Retina (tissue), 1 donor: ENCODE data around the gene PLA2G2A.
"Not testable (repeated sequence)": the region's sequence is repeated elsewhere in the genome, so short reads cannot be mapped to it uniquely, and the experiment has no call there.

Source experiments
- DNase-seq: peaks from one replicate; pipeline ENCODE4 v3.0.0-alpha.2; 2016

PLA2G2A gene

DNA sequence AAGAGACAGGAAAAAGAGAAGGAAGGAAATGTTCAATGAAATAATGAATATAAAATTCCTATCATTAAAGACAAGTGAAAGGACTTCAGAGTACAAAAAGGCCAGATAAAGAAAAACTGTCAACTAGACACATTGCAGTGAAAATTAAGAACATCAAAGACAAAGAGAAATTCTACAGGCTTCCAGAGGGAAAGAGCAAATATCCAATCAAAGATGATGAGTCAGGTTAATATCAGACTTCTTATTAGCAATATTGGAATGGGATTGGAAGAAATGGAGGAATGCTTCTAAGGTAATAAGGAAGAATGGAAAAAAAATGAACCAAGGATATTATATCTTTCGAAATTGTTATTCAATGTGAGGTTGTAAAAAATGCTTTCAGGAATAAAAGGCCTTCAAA is 7.8 kb downstream of the PLA2G2A start:
- DNase-seq: no peak

DNA sequence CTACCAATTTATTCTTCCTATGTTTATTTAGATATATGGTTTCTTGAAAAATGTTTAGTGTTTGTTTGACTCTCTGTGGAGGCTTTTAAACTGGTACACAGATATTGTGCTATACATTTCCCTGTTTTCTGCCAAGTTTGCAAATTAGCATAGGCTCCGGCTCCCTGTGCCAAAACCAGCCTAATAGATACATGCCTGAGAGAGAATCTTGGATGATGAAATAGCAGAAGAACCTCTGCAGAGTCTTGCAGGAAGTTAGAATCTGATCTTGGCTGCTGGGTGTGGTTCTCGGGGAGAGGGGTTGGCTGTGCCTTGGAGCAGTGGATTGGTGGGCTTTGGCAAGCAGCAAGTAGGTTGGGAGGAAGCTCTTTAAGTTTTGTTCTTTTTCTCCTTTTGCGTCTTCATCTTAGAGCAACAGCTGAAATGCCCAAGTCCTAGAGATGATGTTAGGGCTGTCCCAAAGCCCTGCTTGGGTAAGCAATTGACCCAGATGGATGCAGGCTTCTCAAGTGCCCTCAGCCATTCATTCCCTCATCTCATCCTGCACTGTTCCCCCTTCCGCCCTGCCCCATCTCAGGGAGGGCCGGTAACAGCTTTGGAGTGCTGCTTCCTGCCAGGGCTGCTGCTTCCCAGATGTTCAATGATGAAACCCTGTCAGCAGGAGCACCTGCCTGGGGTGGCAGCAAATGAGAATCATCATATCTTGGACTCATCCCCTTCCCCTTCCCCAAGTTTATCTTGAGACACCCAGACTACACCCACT is 9.3 kb downstream of the PLA2G2A start:
- DNase-seq: no peak

DNA sequence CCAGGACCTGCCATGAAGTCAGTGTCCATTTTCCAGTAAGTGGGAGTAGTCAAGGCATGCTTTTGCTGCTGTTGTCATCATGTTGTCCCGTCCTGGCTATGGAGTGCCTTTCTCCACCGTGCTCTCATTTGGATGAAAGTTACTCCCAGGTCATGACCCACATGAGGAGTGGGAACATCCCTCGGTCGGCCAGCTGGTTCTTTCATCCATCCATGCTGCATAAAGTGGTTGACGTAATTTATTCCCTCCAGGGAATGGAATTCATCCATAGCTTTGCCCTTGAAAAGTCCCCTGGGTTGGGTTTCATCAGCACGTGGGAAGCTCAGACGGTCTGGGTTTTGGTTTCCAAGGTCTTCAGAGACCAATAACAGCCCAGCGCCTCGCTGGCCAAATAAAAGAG is 11.6 kb downstream of the PLA2G2A start:
- peak; percentile 42 for DNase-seq

- DNase-seq: no peak
These were observed 14.9 kb downstream of the PLA2G2A start for GRCh38 chr1:19964542-19964941.

- DNase-seq: no peak
These were observed 15.8 kb downstream of the PLA2G2A start for GRCh38 chr1:19963636-19964035.

DNA sequence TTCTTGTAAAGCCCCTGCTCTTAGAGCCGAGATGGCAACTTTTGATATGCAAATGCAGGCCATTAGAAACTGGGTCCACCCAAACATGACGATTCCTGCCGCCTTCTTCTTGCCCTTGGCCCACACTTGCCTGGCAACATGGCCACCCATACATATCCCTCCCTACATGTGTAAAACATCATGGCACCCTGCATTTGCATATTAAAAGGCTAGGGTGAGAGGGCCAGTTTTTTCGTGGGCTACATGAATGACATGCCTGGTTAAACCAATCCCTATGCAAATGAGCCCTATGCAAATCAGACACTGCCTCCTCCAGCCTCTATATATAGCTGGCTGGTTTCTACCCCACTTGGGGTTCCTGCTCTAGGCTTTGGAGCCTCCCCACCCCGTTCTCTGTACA is 18.8 kb downstream of the PLA2G2A start:
- no peak for DNase-seq

DNA sequence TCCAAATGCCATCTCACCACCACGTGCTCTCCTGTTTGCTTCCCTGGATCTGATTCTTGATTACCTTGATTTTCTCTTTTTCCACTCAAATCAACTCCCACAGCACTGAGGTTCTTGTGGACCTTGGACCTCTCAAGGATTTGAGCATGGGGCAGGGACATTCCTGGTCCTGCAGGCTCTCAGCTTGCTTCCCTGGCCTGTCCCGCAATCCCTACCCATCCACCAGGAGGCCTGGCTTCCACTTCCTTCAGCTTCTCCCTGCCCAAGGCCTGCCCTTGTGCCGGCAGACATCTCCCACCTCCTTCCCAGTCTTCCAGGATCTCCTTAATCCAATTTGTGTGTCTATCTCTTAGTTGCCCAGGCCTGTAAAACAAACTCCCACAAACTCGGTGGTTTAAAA is 21.6 kb downstream of the PLA2G2A start:
- no peak for DNase-seq

DNA sequence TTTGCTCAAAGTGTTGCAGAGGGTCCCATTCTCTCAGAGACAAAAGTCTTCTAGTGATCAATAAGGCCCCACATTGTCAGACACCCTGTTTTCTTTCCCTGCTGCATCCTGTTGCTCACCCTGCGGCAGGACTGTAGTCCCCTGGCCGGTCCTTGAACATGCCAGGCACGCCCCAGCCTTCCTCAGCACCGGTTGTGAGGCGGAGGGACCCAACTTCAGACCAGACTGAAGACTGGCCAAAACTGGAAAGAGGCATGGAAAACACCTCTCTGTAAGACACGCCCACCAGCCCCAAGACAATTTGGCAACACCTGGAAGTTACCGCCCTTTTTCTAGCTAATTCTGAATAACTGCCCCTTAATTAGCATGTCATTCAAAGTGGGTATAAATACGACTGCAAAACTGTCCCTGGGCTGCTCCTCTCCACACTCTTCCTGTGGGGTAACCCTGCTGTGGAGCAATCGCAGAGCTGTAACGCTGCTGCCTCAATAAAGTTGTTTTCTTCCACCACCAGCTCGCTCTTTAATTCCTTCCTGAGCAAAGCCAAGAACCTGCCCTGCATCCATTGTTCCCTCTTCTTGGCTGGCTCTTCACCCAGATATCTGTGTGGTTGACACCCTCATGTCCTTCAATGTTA is 23.8 kb downstream of the PLA2G2A start:
- DNase-seq: no peak

DNA sequence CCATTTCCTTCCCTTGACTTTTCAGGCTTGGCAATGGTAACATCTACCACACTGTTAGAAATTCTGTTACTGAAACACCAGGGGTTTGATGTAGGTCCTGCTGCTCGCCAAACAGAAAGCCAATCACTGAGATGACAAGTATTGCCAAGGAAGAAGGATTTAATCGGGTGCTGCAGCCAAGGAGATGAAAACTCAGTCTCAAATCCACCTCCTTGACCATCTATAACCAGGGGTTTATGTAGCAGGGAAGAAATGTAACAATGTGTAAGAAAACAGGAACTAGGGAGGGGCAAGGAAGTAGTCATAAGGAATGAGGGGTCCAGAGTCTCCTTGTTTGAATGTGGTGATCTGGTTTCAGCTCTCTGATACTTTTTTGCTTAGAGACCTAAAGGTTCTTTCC is 25.4 kb downstream of the PLA2G2A start:
- DNase-seq: no peak

DNA sequence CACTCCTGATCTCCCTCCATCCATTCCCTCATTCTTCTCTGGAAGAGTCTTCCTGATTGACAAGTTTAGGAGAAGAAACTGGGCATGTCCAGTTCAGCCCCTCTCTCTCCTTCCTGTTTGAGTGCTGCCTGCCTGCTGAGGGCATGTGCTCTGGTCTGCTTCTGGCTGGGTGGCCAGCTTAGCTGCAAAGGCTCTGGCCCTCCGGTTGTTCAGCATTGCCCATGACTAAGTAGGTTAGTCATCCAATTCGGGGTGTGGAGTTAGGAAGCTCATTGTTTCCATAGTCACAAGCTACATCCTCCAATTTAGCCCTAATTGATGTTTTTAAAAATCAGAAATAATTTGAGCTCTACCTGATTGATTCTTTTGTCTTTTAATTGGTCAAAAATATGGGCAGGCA is 30.4 kb downstream of the PLA2G2A start:
- DNase-seq: no peak

GRCh38 chr1:19946971-19947370 is 32.4 kb downstream of the PLA2G2A start:
- DNase-seq: no peak

GRCh38 chr1:19946331-19946751 is 33.1 kb downstream of the PLA2G2A start:
- no peak for DNase-seq

GRCh38 chr1:19945914-19946313 is 33.5 kb downstream of the PLA2G2A start:
- DNase-seq: no peak

- DNase-seq: no peak
These were observed 36.8 kb downstream of the PLA2G2A start for GRCh38 chr1:19942657-19943056.

DNA sequence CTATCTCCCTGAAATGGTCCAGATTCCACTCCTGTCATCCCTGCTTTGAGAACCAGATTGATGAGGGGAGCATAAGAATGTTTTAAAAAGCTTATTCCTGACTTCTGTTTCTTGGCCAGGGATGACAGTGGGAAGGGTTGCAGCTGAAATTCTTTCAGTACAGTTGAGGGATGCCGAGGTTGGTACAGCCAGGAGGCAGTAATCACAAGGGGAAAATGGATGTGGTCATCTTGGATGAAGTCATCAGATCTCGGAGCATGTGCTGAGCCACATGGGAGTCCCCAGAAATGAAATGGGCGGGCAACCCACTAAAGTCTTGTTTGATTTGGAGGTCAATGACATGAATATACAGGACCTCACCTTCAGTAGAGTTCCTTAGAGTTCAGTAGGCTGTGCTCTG is 37.3 kb downstream of the PLA2G2A start:
- DNase-seq: no peak

DNA sequence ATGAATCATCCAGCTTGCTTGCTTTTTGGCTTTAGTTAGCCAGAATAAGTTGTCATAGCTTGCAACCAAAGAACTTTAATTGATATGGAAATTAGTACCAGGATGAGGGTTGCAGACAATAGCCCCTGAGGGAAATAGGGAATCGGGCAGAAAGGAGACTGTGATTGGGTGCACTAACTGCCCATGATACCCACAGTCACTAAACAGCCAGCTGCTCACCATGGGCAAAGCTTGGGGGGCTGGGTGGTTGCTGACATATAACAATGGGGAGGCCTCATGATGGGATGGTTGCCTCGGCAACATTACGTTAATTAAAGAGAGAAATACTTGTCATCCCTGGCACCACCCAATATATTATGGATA is 38.2 kb downstream of the PLA2G2A start:
- DNase-seq: no peak

GRCh38 chr1:19940486-19941205 is 38.8 kb downstream of the PLA2G2A start:
- no peak for DNase-seq

DNA sequence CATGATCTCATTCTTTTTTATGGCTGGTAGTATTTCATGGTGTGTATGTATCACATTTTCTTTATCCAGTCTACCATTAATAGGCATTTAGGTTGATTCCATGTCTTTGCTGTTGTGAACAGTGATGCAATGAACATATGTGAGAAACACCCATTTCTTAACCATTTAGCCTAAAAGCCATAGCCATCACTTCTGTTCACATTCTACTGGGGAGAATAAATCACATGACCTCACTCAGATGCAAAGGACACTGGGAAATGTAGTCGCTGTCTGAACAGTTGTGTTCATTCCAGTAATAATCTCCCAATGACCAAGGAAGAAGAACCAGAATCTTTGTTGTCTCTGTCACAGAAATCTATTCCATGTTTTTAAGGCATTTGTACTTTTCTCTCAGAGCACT is 40.9 kb downstream of the PLA2G2A start:
- DNase-seq: no peak

- DNase-seq: no peak
These were observed 43.2 kb downstream of the PLA2G2A start for GRCh38 chr1:19936061-19936750.

DNA sequence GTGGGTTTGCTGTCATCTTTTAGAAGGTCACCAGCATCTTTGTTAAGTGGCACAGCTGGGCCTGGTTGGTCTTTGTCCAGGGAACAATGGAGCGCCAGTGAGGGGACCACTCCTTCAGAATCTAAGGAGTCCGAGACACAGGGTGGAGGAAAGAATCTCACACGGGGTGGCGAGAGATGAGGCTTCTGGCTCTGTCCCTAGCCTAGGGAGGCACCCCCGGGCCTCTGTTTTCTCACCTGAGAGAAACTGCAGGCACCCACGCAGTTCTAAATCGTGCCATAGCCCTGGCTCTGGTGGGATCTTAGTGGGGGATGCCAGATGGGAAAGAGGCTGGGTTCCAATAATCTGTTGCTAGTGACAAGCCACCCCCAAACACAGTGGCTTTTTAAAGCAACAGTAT is 45.1 kb downstream of the PLA2G2A start:
- DNase-seq: no peak

DNA sequence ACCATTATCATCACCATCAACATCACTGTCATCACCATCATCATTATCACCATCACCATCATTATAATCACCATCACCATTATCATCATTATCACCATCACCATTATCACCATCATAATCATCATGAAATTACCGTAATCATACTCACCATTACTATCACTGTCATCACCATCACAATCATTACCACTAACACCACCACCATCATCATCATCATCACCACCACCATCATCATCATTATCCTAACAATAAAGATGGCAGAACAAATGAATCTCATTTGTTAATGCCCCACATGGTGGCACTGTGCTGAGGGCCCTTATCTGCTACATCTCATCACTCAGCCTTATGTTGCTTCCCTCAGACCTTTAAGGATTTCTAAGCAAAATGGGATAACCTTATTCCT is 46.6 kb downstream of the PLA2G2A start:
- no peak for DNase-seq

DNA sequence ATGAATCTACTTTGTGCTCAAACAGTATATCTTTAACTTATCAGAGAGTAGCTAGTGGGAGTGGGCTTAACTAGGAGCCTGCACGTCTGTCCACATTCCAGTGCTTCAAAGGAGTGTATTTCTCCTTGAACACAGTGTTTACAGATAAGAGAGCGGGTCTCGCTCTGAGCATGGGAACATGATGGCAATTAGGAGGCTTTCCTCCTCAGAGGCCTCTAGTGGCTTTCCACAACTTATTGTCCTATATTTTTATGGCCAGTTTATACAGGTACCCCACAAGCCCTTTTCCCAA is 52.3 kb downstream of the PLA2G2A start:
- DNase-seq: not testable (repeated sequence)

- no peak for DNase-seq
These were observed 52.9 kb downstream of the PLA2G2A start for GRCh38 chr1:19926296-19927129.
